IMR-90 (cell line): ENCODE results near the gene GPATCH8. TPM values are rescaled to one million over a fixed set of nuclear protein-coding genes. Genes with fewer than 3 reads are reported as not detected.

Experiments used
- ATAC-seq: fragments of 200-7000 bp; cut with Tn5 transposase; 2 replicates; pipeline ENCODE4 v1.9.1; 2020; ENCODE audit warnings: low read depth, mild to moderate bottlenecking, moderate library complexity
- BruUV-seq: library from RNA; stranded (reverse); fragments of 400-500 nt; replicated peaks from 2 replicates; lab custom pipeline; 2021; lab: Mats Ljungman, UMichigan
- CTCF ChIA-PET: fragments of 300-600 bp; formaldehyde crosslinking; extraction: SDS; loops from one replicate; lab custom pipeline; 2021; ENCODE audit warnings: antibody characterized with exemption; lab: Yijun Ruan, JAX
- POLR2A ChIA-PET: fragments of 300-600 bp; sonication (Branson Sonifier 250); formaldehyde crosslinking; loops from one replicate; lab custom pipeline; 2022; ENCODE audit warnings: antibody characterized with exemption; ENCODE audit not compliant: unreplicated experiment; lab: Charles Lee
- DNase-seq: peaks from one replicate; pipeline ENCODE4 v3.0.0; 2013
- H2AFZ ChIP-seq: replicated peaks from 2 replicates; pipeline ENCODE3; 2013; ENCODE audit warnings: low read length, mild to moderate bottlenecking; ENCODE audit not compliant: poor library complexity
- H2AK5ac ChIP-seq: 2 replicates; pipeline ENCODE4 v1.6.1; 2013; ENCODE audit warnings: low read depth, low read length, inconsistent platforms
- H2AK9ac ChIP-seq: replicated peaks from 2 replicates; pipeline ENCODE3; 2013; ENCODE audit warnings: mild to moderate bottlenecking, low read depth, low read length, moderate library complexity; ENCODE audit not compliant: poor library complexity
- H2BK120ac ChIP-seq: 2 replicates; pipeline ENCODE4 v1.6.1; 2013; ENCODE audit warnings: low read depth, low read length, inconsistent platforms
- H2BK15ac ChIP-seq: 3 replicates; pipeline ENCODE4 v1.6.1; 2013; ENCODE audit warnings: low read depth, low read length, inconsistent platforms
- H2BK20ac ChIP-seq: 2 replicates; pipeline ENCODE4 v1.6.1; 2013; ENCODE audit warnings: low read depth, mild to moderate bottlenecking, inconsistent platforms, low read length, moderate library complexity
- H2BK5ac ChIP-seq: 2 replicates; pipeline ENCODE4 v1.6.1; 2013; ENCODE audit warnings: mild to moderate bottlenecking, low read depth, low read length, inconsistent platforms; ENCODE audit not compliant: poor library complexity, severe bottlenecking
- H3K14ac ChIP-seq: replicated peaks from 2 replicates; pipeline ENCODE4 v1.6.1; 2013; ENCODE audit warnings: low read depth, low read length, inconsistent platforms
- H3K18ac ChIP-seq: 2 replicates; pipeline ENCODE4 v1.6.1; 2013; ENCODE audit warnings: low read depth, low read length, control low read depth
- H3K23ac ChIP-seq: 2 replicates; pipeline ENCODE4 v1.6.1; 2013; ENCODE audit warnings: low read depth, low read length, inconsistent platforms
- H3K27ac ChIP-seq: 2 replicates; pipeline ENCODE4 v1.5.1; 2013; ENCODE audit warnings: mild to moderate bottlenecking, control low read depth, low read length; ENCODE audit not compliant: insufficient read depth
- H3K27me3 ChIP-seq: 2 replicates; pipeline ENCODE4 v1.6.1; 2013; ENCODE audit warnings: low read length; ENCODE audit not compliant: control insufficient read depth, insufficient read depth
- H3K36me3 ChIP-seq: 2 replicates; pipeline ENCODE4 v1.6.1; 2013; ENCODE audit warnings: low read length, mixed read lengths; ENCODE audit not compliant: control insufficient read depth, insufficient read depth
- H3K4ac ChIP-seq: 2 replicates; pipeline ENCODE4 v1.6.1; 2013; ENCODE audit warnings: low read depth, low read length, inconsistent platforms
- H3K4me1 ChIP-seq: 2 replicates; pipeline ENCODE4 v1.6.1; 2013; ENCODE audit warnings: low read length, mixed read lengths; ENCODE audit not compliant: control insufficient read depth, insufficient read depth
- H3K4me2 ChIP-seq: 2 replicates; pipeline ENCODE4 v1.6.1; 2013; ENCODE audit warnings: low read depth, mild to moderate bottlenecking, control low read depth, low read length, moderate library complexity
- H3K4me3 ChIP-seq: 2 replicates; pipeline ENCODE4 v1.5.1; 2013; ENCODE audit warnings: low read depth, mild to moderate bottlenecking, control low read depth, low read length, moderate library complexity; ENCODE audit not compliant: insufficient read depth
- H3K56ac ChIP-seq: 2 replicates; pipeline ENCODE4 v1.6.1; 2013; ENCODE audit warnings: low read length, inconsistent platforms; ENCODE audit not compliant: insufficient read depth; ENCODE audit errors: extremely low read depth
- H3K79me1 ChIP-seq, 2 experiments: 2 replicates each; pipeline ENCODE4 v1.6.1; 2013; ENCODE audit warnings: low read length in 2 of 2, inconsistent platforms in 1 of 2, low read depth in 1 of 2
- H3K9ac ChIP-seq: 2 replicates; pipeline ENCODE4 v1.6.1; 2013; ENCODE audit warnings: low read depth, low read length, control low read depth
- H3K9me1 ChIP-seq: 2 replicates; pipeline ENCODE4 v1.6.1; 2013; ENCODE audit warnings: low read length, inconsistent platforms; ENCODE audit not compliant: insufficient read depth
- H3K9me3 ChIP-seq: 2 replicates; pipeline ENCODE4 v1.6.1; 2013; ENCODE audit warnings: low read length; ENCODE audit not compliant: control insufficient read depth, insufficient read depth
- H4K20me1 ChIP-seq: 2 replicates; pipeline ENCODE4 v1.6.1; 2013; ENCODE audit warnings: low read length, inconsistent platforms; ENCODE audit not compliant: insufficient read depth
- H4K5ac ChIP-seq: 2 replicates; pipeline ENCODE4 v1.6.1; 2013; ENCODE audit warnings: mild to moderate bottlenecking, low read depth, low read length, control low read depth
- H4K8ac ChIP-seq, 2 experiments: 2 replicates each; pipeline ENCODE4 v1.6.1; 2013; ENCODE audit warnings: low read depth in 2 of 2, low read length in 2 of 2, control low read depth in 1 of 2, inconsistent platforms in 1 of 2
- H4K91ac ChIP-seq: 2 replicates; pipeline ENCODE4 v1.6.1; 2013; ENCODE audit warnings: low read depth, low read length, inconsistent platforms; ENCODE audit not compliant: insufficient read depth
- BHLHE40 ChIP-seq: fragments of 150-350 bp; IDR thresholded peaks from 2 replicates; pipeline ENCODE4 v1.6.1; 2016; ENCODE audit warnings: mild to moderate bottlenecking, low read depth, low read length
- CHD1 ChIP-seq: IDR thresholded peaks from 2 replicates; pipeline ENCODE4 v1.6.1; 2012; ENCODE audit warnings: low read depth, low read length, improper control_type of control experiment
- CTCF ChIP-seq: conservative IDR thresholded peaks from 2 replicates; pipeline ENCODE4 v1.5.1; 2012; ENCODE audit warnings: mild to moderate bottlenecking, low read depth, low read length, improper control_type of control experiment
- ELK1 ChIP-seq: fragments of 150-350 bp; IDR thresholded peaks from 2 replicates; pipeline ENCODE4 v1.6.1; 2016; ENCODE audit warnings: low read depth, mild to moderate bottlenecking, low read length, moderate library complexity, borderline replicate concordance
- FOS ChIP-seq: fragments of 150-350 bp; IDR thresholded peaks from 2 replicates; pipeline ENCODE4 v1.6.1; 2016; ENCODE audit warnings: low read depth, low read length
- MAFK ChIP-seq: IDR thresholded peaks from 2 replicates; pipeline ENCODE4 v1.6.1; 2012; ENCODE audit warnings: low read depth, low read length, improper control_type of control experiment
- RFX5 ChIP-seq: IDR thresholded peaks from 2 replicates; pipeline ENCODE4 v1.8.0; 2012; ENCODE audit warnings: low read depth, mild to moderate bottlenecking, low read length, moderate library complexity
- USF2 ChIP-seq: fragments of 150-350 bp; IDR thresholded peaks from 2 replicates; pipeline ENCODE4 v1.6.1; 2017; ENCODE audit warnings: mild to moderate bottlenecking, antibody characterized with exemption, low read length, low read depth
- WGBS, 2 experiments: methylation state at CpG; one replicate each; pipeline versions ENCODE4 v1.1.5 to v1.1.7; 2013; ENCODE audit warnings: missing lambda C conversion rate in 2 of 2; ENCODE audit not compliant: insufficient read length in 1 of 2; ENCODE audit errors: extremely low coverage in 2 of 2; 5-methylcytosine and 5-hydroxymethylcytosine counted together
- dilution Hi-C: fragments of 300-500 bp; cut with HindIII; formaldehyde crosslinking; loops from one replicate; pipeline ENCODE4 v1.14.3; 2018; ENCODE audit warnings: low sequenced_read_pairs; ENCODE audit not compliant: unreplicated experiment
- in situ Hi-C: fragments of 300-500 bp; cut with MboI; formaldehyde crosslinking; loops from 3 replicates; pipeline ENCODE4 v1.14.3; 2019; ENCODE audit warnings: low sequenced_read_pairs, inconsistent platforms, mixed read lengths
- intact Hi-C: fragments of 100-400 bp; cut with micrococcal nuclease; formaldehyde crosslinking; loops from 2 replicates; pipeline ENCODE4 v1.10.0; 2022
- polyA plus RNA-seq, 3 experiments: library from polyadenylated mRNA; depleted of rRNA; stranded (reverse); fragments of >200 nt; gene quantifications; 2 replicates each; pipeline ENCODE4 v1.2.3, GENCODE V29; 2012; ENCODE audit warnings: low replicate concordance in 1 of 3
- total RNA-seq: library from RNA; depleted of rRNA; stranded (reverse); fragments of >200 nt; gene quantifications from 2 replicates; pipeline ENCODE4 v1.2.3, GENCODE V29; 2012

The GPATCH8 gene
- total and polyA plus RNA-seq, 2 of the 4 experiments (the other 2 are of a cell fraction) = 8.8 to 13.2 TPM

- Histone ChIP-seq H2AFZ (peak overlapping the region; percentile 68), H2BK120ac (peak overlapping the region; percentile 99), H3K79me1 (peaks cover 0 to 38% of the 10 kb centered on the region in 2 experiments; a peak in 2 of 4 replicates), H4K20me1 (no peaks in the 10 kb centered on the region), H2AK9ac (peak overlapping the region; percentile 63), H3K4ac (peak overlapping the region; percentile 68), H3K56ac (no peak overlapping the region; the same call in 1 of the 2 replicates), H3K4me2 (no peak overlapping the region), H3K9me1 (peaks cover 47% of the 10 kb centered on the region), H3K27me3 (no peaks in the 10 kb centered on the region), H3K4me1 (peaks cover 35% of the 10 kb centered on the region), H2BK15ac (peak overlapping the region; percentile 100), H3K9me3 (no peaks in the 10 kb centered on the region), H3K4me3 (no peak overlapping the region), H2BK5ac (no peak overlapping the region), H3K27ac (no peak overlapping the region), H2AK5ac (peak overlapping the region; percentile 85), H2BK20ac (peak overlapping the region; percentile 90), H3K14ac (peak overlapping the region; percentile 42; the same call in 1 of the 2 replicates), H3K9ac (no peak overlapping the region), H4K5ac (no peak overlapping the region), H3K36me3 (no peaks in the 10 kb centered on the region), H4K91ac (peak overlapping the region; percentile 60), H4K8ac (peak overlapping the region; percentile 39 to 49; a peak in 2 of 4 replicates), H3K23ac (peak overlapping the region; percentile 72), H3K18ac (no peak overlapping the region)
- DNase-seq = no peak
- no peak for ATAC-seq
- CTCF ChIA-PET = no interaction called here
- 60% methylated on average over 1 of the region's 6 CpGs; no CpG with 5 or more reads in 1 of the 2 experiments for WGBS, 2 experiments
- intact Hi-C loops (no loop called here), in situ Hi-C loops (no loop called here), dilution Hi-C loops (no loop called here)
- no peak for TF ChIP-seq ELK1
- no peak for TF ChIP-seq CHD1
- TF ChIP-seq BHLHE40 = no peak
- no peak for TF ChIP-seq MAFK
- TF ChIP-seq RFX5 = no peak
- TF ChIP-seq USF2 = no peak
- no peak for TF ChIP-seq FOS
- TF ChIP-seq CTCF = no peak
- no TSS peak for BruUV-seq
- POLR2A ChIA-PET = interaction anchor here (1.0 kb wide), 1 partner anchor 13 kb away, joined by 3 read pairs; no protein-coding TSS in a partner anchor
These were observed 46.5 kb upstream of the GPATCH8 start for GRCh38 chr17:44549686-44550085.
